Gastrocnemius medialis (tissue), 4 donors: ENCODE measurements around the gene BRF1.

Experiments
- POLR2A ChIP-seq, 2 donors: fragments of 450-650 bp; IDR thresholded peaks; one replicate each; pipeline ENCODE4 v1.6.1; 2017; ENCODE audit warnings: antibody characterized with exemption in 2 of 2, mild to moderate bottlenecking in 2 of 2, moderate library complexity in 2 of 2
- TF ChIP-seq, protein P1 (sequence below), 5 experiments: fragments of 450-650 bp in 3 of 5; fragments of 200-600 bp in 2 of 5; sonication (generic) in 2 of 5; IDR thresholded peaks in 4 of 5; conservative IDR thresholded peaks in 1 of 5; 1 replicate in 4 of 5; 2 replicates in 1 of 5; pipeline ENCODE4 v1.5.1; 2016 to 2019; ENCODE audit warnings: antibody characterized with exemption in 5 of 5, mild to moderate bottlenecking in 3 of 5, moderate library complexity in 3 of 5

DNA sequence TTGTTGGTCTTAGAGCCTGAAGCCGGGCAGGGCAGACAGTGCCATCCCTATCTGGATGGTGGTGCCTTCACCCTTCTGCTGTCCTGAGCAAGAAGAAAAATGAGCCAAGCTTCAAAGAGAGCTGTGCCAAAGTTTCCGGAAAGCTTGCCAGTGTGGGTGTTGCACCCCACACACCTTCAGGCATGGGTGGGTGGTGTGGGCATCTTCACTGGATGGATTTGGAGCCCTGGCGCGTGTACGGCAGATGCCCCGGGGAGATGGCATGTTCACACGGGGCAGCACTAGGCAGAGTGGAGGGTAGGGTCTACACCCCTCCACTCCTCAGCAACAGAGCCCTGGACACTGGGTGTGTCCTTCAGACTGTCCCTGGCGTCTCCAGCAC lies 46.8 kb upstream of the BRF1 start:
- TF ChIP-seq, protein P1, sequence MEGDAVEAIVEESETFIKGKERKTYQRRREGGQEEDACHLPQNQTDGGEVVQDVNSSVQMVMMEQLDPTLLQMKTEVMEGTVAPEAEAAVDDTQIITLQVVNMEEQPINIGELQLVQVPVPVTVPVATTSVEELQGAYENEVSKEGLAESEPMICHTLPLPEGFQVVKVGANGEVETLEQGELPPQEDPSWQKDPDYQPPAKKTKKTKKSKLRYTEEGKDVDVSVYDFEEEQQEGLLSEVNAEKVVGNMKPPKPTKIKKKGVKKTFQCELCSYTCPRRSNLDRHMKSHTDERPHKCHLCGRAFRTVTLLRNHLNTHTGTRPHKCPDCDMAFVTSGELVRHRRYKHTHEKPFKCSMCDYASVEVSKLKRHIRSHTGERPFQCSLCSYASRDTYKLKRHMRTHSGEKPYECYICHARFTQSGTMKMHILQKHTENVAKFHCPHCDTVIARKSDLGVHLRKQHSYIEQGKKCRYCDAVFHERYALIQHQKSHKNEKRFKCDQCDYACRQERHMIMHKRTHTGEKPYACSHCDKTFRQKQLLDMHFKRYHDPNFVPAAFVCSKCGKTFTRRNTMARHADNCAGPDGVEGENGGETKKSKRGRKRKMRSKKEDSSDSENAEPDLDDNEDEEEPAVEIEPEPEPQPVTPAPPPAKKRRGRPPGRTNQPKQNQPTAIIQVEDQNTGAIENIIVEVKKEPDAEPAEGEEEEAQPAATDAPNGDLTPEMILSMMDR (IDR thresholded peaks at IDR 0.05 in 4 of 5, conservative IDR thresholded peaks at IDR 0.05 in 1 of 5): no peak
- no peak for TF ChIP-seq POLR2A (IDR thresholded peaks at IDR 0.05)
